CD4-positive, alpha-beta T cell treated with Interleukin-17A for 4 hours (primary cell): Measurements from ENCODE around the gene TTLL12.
"Not testable (repeated sequence)": the region's sequence is repeated elsewhere in the genome, so short reads cannot be mapped to it uniquely, and the experiment has no call there.

ENCODE experiments used
- DNase-seq: peaks from one replicate; pipeline ENCODE4 v3.0.0-alpha.2; 2020; ENCODE audit warnings: mixed read lengths

Gene TTLL12

DNA sequence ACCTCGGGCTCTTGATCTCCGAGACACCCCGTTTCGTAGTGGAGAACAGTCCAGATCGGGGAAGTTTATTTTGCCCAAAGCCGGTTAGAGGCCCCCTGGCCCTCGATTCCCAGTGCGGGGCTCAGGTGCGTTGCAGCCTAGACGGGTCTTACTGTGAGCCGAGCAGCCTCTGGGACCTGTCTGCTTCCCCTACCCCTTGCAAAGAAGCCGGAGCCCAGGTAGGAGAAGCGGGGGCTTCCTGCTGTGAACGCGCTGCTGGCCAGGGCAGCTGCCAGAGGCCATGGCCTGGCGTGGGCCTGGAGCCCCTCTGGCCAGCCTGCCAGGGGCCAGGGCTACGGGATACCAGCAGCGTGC is 35.0 kb downstream of the TTLL12 start:
- no peak for DNase-seq

DNA sequence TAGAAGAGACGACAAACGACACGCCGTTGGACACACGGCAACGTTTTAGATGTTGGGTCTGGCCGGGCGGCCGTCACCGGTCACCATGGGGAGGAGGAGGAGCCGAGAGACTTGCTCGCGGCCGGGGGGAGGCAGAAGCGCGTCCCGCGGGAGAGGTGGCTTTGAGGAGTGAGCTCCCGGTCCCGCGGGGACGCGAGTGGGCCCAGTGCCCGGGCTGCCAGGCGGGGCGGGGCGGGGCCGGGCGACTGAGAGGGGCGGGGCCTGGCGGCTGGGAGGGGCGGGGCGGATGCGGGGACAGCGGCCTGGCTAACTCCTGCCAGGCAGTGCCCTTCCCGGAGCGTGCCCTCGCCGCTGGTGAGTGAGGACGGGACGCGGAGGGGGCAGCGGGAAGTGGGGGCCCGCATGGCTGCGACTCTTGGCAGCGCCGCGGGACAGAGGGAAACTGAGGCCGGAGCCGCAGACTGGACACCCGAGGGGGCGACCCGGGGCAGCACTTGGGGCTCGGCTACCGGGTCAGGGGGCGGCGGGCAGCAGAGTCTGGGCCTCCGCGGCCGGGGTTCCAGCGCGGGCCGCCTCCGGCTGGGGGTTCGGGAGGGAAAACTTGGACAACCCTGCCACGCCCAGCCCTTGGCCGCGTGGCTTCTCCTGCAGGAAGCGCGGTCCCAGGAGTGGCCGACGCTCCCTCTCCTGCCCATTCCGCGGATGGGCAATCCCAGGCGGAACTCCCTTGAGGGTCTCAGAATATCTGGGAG is 35.5 kb downstream of the TTLL12 start, which contains the start of gene TSPO:
Gene TSPO, plus strand, starts transcription at position 309 of the 752 bp plus-strand sequence. CDS start 7,680 bp downstream, outside the sequence.
- peak; percentile 82 for DNase-seq

DNA sequence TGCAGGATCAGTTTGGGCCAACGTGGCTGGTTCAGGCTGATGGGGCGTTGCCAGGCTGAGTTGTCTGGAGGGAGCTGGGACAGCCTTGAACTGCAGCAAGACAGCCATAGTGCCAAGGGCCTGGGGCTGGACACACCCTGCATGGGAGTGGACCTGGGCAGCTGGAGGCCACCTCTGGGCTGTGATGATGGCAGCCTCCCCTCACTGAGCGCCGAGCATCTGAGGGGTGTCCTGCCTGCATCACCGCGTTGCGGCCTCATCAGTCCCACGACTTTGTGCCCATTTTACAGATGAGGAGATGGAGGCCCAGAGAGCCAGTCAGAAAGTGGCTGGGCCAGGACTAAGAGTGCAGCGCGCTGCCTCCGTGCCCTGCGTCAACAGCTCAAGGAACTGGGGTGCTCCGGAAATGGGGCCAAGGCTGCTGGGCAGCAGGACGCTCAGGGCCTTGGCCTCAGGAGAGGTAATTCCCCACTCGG is 36.2 kb downstream of the TTLL12 start:
- no peak for DNase-seq

DNA sequence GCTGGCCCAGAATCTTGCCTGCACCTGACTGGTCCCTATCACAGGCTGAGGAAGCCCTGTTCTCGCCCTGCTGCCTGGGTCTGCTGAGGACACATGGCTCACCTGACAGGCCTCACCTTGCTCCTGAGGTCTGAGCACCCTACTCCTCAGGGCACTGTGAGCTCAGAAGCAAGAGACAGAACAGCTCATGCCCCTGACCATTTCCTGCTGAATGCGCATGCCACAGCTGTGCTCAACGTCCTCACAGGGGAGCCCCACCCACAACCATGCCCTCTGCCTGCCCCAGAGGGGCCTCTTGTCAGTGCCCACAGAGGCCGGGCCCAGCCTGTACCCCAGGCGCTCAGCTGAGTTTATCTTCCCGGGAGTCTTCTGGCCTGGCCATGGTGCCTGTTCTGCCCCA is 38.4 kb downstream of the TTLL12 start:
- no peak for DNase-seq

DNA sequence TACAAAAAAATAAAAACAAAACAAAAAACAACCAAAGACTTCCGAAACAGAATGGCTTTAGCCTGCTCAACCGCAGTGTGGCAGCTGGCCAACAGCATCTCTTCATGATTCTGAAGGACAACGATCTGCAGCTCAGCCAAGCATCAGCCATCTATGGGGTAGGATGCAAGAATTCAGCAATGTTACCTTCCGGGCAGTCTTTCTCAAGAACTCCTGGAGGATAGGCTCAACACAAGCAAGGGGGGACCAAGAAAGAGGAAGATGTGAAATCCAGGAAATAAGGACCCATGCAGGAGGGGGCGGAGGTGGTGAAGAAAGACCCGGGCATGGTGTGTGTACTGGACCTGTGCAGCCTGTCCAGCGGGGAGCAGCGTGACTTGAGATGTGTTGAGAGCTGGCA is 39.1 kb downstream of the TTLL12 start:
- DNase-seq: no peak

DNA sequence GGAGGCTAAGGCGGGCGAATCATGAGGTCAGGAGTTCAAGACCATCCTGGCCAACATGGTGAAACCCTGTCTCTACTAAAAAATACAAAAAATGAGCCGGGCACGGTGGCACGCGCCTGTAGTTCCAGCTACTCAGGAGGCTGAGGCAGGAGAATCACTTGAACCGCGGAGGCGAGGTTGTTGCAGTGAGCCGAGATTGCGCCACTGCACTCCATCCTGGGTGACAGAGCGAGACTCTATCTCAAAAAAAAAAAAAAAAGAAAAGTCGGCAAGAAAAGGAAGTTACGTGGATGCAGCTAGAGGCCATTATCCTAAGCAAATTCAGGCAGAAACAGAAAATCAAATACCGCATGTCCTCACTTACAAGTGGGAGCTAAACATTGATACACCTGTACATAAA is 40.6 kb downstream of the TTLL12 start:
- not testable (repeated sequence) for DNase-seq

DNA sequence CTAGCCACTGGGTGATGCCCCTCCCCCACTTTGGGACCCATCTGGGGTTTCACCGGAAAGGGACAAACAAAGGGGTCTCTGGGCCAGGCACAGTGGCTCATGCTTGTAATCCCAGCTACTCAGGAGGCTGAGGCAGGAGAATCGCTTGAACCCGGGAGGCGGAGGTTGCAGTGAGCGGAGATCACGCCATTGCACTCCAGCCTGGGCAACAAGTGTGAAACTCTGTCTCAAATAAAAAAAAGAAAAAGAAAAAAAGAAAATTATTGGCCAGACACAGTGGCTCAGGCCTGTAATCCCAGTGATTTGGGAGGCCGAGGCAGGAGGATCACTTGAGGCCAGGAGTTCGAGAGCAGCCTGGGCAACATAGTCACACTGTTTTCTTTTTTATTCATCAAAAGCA is 41.6 kb downstream of the TTLL12 start:
- not testable (repeated sequence) for DNase-seq

DNA sequence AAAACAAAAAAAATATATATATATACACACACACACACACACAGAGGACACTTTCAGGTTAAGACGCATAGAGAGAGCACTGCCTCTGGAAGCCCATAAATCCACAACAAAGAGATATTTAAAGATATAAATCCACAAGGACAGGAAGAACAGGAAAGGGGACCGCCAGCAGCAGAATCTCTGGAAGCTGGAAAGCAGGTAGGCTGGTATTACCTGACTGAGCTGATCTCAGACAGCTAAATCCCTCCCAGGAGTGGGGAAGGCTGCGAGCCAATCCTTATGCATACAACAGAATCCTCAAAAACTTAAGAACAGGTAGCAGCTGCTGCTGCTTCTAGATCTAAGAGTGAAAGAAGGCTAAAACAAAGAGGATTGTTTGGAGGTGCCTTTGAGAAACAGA is 42.0 kb downstream of the TTLL12 start:
- no peak for DNase-seq

DNA sequence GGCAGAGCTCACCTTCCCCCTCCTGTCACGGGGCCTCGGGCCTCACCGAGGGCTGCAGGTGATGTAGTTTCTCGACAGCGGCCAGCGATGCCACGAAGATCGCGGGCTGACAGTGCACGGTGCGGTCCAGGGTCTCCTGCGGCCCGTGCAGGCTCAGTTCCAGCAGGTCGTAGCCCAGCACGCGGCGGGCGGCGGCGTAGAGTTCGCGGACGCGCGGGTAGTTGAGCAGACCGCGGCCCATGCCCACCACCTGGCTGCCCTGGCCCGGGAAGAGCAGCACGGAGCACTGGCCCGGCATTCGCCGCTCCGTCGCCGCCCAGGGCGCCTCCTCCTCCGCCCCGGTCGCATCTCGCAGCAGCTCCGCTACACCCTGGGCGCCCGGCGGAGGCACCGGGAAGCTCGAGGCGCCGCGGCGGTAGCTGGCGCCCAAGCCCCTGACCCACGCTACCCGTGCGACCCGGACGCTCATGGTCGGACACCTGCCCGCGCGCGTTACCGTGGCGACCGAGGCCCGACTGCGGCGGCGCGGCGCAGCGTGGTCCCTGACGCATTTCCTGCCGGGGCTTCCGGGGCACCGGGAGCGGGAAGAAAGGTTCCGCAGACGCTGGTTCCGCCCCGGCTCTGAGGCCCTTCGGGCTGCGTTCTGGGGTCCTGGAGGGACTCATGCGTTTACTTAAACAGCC is 43.9 kb downstream of the TTLL12 start, which contains the start of gene MCAT:
Gene MCAT, minus strand, starts transcription at position 519 of the 683 bp plus-strand sequence. Its CDS starts 50 bp downstream, at position 469.
- DNase-seq: peak; percentile 84

DNA sequence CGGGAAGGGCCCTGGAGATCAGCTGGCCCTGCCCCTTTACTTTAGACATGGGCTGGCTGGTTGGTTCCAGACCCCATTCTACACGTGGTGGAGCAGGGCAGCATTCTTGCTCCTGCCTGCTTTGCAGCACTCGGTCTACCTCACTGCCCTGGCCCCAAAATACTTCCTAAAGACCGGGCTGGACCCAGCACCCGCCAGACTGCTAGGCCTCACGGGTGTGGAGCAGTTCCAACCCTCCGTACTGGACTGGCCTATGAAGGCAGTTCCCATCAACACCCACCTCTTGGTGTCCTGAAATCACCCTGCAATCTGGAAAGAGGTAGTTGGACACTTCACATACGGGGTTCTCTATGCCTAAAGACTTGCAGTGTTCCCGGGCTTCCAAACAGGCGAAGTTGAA is 50.1 kb downstream of the TTLL12 start:
- DNase-seq: no peak

DNA sequence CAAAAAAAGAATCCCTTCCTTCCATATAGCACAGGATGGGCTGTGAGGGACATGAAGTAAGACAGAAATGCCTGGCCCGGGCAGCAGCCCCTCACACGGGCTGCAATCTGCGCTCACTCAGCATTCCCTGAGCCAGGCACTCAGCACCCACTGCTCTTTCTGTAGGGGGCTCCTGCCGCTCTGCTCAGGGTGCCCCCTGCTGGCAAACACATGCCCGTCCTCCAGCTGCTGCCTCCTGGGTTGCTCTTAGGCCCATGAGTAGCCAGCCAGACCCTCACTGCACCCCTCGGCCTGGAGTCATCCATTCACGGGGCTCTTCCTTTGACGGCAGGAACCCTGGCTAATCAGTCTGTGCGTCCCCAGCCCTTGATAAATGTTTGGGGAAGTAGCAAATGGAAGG is 50.7 kb downstream of the TTLL12 start:
- DNase-seq: peak; percentile 65

DNA sequence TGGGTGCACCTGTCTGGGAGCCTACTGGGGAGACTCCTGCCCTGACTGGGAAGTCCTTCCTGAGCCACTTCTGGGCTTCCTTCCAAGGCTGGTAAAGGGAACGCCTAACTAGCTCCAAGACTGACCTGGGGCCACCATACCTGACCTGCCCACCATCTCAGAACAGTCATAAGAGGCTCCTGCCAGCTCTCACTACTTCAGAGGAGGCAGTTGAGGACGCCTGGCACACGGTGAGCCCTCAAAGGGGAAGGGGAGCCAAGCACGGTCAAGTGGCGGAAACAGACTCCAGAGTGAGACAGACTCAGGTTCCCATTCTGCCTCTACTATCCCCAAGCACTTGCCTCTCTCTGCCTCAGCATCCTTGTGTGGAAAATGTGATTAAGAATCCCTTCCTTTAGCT is 51.4 kb downstream of the TTLL12 start:
- DNase-seq: no peak

DNA sequence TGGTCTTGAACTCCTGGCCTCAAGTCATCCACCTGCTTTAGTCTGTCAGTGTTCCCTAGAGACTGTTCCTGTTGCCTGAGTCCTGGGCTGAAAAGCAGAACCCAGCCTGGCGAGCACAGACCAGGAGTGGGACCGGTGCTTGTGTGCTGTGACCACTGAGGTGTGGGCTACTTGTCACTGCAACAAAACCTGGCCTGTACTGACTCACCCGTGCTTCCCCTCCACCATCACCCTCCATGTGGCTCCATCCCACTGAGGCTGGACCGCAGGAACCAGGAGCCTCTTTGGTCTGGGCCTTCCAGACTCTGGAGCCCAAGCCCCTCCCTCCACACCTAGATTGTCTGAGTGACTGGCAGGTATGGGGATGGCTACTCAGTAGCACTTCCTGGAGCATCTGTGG is 52.4 kb downstream of the TTLL12 start:
- DNase-seq: no peak

DNA sequence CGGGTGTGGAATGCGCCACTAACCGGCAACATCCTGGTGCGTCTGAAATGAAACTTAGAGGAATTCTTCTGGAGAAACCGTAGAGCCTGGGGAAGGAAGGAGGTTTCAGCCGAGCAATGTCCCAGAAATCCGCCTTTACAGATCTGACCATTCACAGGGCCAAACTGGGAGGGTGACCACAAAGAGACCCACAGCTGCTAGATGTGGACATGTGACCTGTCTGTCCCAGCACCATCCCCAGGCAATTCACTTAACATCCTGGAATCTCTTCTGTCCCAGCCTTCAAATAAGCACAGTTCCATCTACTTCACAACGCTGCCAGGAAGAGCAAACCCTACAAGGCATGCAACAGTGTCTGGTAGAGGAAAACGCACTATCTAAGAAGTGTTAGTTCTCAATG is 53.5 kb downstream of the TTLL12 start:
- DNase-seq: no peak

DNA sequence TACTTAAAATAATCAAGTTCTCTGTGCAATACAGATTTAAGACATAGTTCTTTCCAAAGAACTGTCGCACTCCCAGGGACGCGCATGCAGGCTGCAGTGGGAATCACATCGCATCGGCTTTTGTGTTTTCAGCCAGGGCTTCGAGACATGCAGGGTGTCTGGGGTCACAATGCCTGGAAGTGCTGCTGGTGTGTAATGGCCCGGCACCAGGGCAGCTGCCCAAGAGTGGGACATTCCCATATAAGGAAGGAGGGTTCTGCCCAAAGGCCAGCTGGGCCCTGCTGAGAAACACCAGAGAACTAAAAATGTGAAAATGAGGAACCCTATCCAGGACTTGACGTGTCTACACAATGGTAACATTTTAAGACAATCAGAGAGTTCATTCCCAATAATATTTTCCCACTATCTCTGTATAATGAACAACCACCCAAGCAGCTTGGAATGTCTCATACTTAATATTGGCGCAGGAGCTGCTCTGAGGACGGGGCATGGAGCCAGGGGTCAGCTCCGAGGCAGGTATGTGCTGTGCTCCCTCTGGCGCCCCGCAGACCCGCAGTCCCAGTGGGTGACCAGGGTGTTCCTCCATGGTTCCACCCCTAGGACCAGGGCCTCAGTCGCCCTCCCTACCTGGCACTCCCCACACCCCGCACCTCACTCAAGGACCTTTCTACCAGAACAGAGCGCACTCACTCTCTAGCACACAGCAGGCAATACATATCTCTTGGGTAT is 55.0 kb downstream of the TTLL12 start:
- no peak for DNase-seq

DNA sequence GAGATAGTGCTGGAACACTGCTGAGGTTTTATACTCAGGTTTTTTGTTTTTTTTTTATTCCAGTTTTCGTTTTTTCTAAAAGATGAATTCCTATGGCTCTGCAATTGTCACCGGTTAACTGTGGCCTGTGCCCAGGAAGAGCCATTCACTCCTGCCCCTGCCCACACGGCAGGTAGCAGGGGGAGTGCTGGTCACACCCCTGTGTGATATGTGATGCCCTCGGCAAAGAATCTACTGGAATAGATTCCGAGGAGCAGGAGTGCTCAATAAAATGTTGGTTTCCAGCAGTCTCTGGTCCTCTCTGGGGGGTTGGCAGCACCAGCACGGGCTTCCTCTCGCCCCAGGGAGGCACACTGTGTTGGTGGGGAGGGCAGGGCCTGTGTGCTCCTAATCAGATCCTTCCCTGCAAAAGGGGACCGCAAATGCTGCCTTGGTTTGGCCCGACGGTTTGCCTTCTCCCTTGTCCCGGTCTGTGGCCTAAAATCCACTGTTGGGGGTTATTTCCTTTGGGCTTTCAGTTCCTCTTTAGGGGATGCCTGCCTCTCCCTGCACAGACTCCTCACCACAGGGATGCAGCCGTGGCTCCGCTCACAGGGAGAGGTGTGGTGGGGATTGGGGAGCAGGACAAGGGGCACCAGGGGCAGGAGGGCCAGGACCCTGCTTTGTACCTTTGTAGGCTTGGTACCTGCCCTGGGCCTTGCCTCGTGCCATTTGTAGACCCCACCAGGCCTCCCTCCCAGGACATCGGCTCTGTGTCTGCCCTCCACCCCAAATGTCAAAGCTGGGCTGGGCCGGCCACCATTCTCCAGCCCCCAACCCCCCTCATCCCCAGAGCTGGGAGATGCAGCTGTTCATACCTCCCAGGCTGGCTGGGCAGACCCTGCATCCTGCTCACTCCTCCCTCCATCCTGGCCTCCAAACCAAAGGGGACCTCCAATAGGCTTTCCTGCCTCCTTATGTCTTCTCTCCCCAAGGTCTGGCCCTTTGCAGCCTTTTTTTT is 57.2 kb downstream of the TTLL12 start:
- no peak for DNase-seq

DNA sequence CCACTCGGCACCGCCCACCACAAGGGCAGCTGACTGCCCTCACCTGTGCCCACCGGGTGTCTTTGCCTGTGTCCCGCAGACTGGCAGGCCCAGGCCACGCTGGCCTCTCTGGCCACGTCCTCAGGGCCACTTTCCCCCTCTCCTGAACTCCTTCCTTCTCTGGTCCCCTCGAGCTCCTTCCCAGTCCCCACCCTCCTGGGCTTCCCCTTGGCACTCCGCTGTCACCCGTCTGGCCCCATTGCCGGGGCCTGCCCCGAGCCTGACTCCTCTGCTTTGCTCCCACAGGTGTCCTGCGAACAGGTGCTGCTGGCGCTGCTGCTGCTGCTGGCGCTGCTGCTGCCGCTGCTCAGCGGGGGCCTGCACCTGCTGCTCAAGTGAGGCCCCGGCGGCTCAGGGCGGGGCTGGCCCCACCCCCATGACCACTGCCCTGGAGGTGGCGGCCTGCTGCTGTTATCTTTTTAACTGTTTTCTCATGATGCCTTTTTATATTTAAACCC is 58.0 kb downstream of the TTLL12 start:
- no peak for DNase-seq

DNA sequence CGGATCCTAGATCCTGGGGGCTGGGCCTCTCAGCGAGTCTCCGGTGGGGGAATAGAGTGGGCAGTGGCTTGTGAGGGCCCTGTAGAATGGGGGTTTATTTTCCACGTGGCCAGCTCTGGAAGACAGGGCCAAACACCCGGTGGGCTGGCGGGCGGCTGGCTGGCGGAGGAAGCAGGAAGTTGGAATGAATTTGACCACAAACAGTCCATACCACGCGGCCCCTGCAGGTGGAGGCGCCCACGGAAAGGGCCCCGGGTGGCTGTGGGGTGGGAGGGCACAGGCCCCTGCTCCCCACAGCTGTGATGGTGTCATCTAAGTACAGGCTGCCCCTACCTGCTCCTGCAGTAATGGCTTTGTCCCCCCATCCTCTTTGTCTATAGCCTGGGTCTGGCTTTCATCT is 58.8 kb downstream of the TTLL12 start:
- DNase-seq: no peak

DNA sequence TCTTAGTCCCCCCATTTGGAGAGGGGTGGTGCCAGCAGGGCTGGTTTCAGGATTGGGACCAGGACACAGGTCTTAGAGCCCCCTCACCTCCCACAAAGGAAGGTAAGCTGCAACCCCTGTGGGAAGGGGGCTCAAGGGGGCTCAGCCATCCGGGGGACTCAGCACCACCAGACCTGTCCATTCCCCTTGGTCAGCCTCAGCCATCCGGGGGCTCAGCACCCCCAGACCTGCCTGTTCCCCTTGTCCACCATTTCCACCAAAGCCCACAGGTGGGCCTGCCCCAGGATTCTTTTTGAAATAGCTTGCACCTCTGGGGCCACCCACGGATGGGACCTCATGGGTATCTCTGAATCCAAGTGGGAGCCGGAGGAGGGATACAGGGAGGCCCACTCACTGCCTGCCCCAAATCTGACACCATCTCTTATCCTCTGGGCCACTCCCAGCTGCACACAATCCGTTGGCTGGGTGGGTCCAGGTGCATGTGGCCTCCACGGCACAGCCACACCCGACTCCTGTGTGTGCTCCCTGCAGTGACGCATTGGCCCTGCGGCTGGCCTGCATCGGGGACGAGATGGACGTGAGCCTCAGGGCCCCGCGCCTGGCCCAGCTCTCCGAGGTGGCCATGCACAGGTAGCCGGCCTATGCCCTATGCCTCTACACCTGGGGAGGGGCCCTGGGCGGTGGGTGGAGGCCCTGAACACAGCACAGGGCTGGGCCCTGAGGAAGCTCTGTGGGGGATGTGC is 59.6 kb downstream of the TTLL12 start:
- no peak for DNase-seq

DNA sequence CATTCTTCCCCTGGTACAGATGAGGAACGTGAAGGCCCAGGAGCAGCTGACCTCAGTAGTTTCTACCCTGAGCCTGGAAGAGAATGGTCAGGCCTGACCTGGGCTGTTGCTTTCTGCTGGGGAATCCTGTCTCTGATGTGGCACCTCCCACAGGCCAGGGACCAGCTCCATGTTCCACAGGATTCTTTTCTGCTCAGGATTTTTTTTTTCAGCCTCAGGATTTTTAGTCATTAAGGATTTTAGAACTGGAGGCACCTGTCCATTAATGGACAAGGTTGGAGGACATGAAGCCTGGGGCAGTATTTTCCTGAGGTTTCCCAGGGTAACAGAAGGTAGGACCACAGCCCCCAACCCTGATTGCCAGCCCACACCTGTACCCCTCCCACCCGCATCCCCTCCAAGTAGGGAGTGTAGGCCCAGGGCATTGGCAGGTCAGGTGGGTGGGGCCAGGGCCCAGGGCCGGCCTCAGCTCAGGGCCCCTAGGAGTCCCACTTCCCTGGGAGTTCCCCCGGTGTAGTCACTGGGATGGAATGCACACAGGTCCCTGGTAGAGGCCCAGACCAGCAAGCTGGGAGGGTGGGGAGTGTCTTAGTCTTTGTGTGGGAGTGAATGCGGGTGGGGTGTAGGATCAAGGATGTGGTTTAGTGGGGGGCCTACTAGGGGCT is 60.3 kb downstream of the TTLL12 start:
- DNase-seq: no peak

DNA sequence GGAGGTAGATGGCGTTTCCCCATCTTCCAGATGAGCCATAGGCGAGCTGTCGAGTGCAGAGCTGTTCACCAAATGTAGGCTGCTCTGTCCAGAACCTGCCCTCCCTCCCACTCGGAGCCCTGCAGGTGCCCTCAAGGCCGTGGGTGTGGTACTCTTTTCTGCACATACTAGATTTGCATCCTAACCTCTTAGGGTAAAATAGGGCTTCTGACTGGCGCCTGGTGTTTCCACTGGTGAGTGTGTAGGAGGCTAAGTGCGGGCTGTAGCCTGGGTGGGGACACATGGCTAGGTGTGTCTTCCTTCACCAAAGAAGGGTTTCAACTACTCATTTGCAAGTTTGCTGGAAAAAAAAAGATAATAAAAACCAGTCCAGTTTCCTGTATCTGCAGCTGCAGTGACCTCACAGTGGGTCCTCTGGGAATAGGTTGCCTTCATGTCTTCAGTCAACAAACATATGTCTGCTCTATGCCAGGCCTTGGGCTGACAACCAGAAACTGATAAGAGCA is 67.9 kb downstream of the TTLL12 start:
- DNase-seq: no peak
